Fibroblast of gingiva (primary cell): ENCODE data around the gene PRKG1.

Source experiments
- DNase-seq: peaks from one replicate; pipeline ENCODE4 v3.0.0-alpha.2; 2011; ENCODE audit warnings: low read depth

Gene PRKG1

GRCh38 chr10:52066383-52066782, 992.1 kb downstream of the PRKG1 start:
- DNase-seq = no peak

GRCh38 chr10:52068485-52068884, 994.2 kb downstream of the PRKG1 start:
- DNase-seq = no peak

- no peak for DNase-seq
Measured at GRCh38 chr10:52071814-52072213, 997.5 kb downstream of the PRKG1 start.

GRCh38 chr10:52074505-52075026, 1000.3 kb downstream of the PRKG1 start:
- no peak for DNase-seq

GRCh38 chr10:52077814-52078213, 1003.5 kb downstream of the PRKG1 start:
- DNase-seq = no peak

GRCh38 chr10:52078397-52078937, 1004.2 kb downstream of the PRKG1 start:
- no peak for DNase-seq

GRCh38 chr10:52082307-52082706, 1008.0 kb downstream of the PRKG1 start:
- no peak for DNase-seq

- DNase-seq = no peak
Measured at GRCh38 chr10:52083422-52083821, 1009.1 kb downstream of the PRKG1 start.

GRCh38 chr10:52092390-52092789, 1018.1 kb downstream of the PRKG1 start:
- no peak for DNase-seq

- DNase-seq = no peak
Measured at GRCh38 chr10:52098130-52098529, 1023.8 kb downstream of the PRKG1 start.

- DNase-seq = no peak
Measured at GRCh38 chr10:52099026-52099600, 1024.8 kb downstream of the PRKG1 start.

- no peak for DNase-seq
Measured at GRCh38 chr10:52100011-52100547, 1025.8 kb downstream of the PRKG1 start.

GRCh38 chr10:52105301-52105700, 1031.0 kb downstream of the PRKG1 start:
- DNase-seq = no peak

GRCh38 chr10:52106011-52106410, 1031.7 kb downstream of the PRKG1 start:
- DNase-seq = no peak

- DNase-seq = no peak
Measured at GRCh38 chr10:52106899-52107298, 1032.6 kb downstream of the PRKG1 start.

- no peak for DNase-seq
Measured at GRCh38 chr10:52108236-52108635, 1033.9 kb downstream of the PRKG1 start.

GRCh38 chr10:52110576-52110975, 1036.3 kb downstream of the PRKG1 start:
- no peak for DNase-seq

- DNase-seq = no peak
Measured at GRCh38 chr10:52111101-52111891, 1037.0 kb downstream of the PRKG1 start.

- DNase-seq = no peak
Measured at GRCh38 chr10:52115823-52116222, 1041.5 kb downstream of the PRKG1 start.

- no peak for DNase-seq
Measured at GRCh38 chr10:52119507-52119906, 1045.2 kb downstream of the PRKG1 start.

GRCh38 chr10:52121688-52122087, 1047.4 kb downstream of the PRKG1 start:
- no peak for DNase-seq

- no peak for DNase-seq
Measured at GRCh38 chr10:52128056-52128683, 1053.9 kb downstream of the PRKG1 start.
